GM21737 (cell line): ENCODE measurements around the gene PLXNA4.
"Not testable (repeated sequence)": the region's sequence is repeated elsewhere in the genome, so short reads cannot be mapped to it uniquely, and the experiment has no call there.

Experiments used
- ATAC-seq: cut with Tn5 transposase; IDR thresholded peaks from one replicate; pipeline ENCODE4 v1.9.1; 2021; ENCODE audit warnings: mild to moderate bottlenecking, moderate library complexity; ENCODE audit not compliant: unreplicated experiment

PLXNA4 gene

GRCh38 chr7:132398253-132398925, 177.9 kb downstream of the PLXNA4 start:
- no peak for ATAC-seq

GRCh38 chr7:132397070-132397469, 179.2 kb downstream of the PLXNA4 start:
- ATAC-seq = no peak

- ATAC-seq = no peak
Measured at GRCh38 chr7:132395361-132395760, 180.9 kb downstream of the PLXNA4 start.

GRCh38 chr7:132394283-132395198, 181.7 kb downstream of the PLXNA4 start:
- no peak for ATAC-seq

- ATAC-seq = no peak
Measured at GRCh38 chr7:132393789-132394261, 182.4 kb downstream of the PLXNA4 start.

GRCh38 chr7:132392713-132393112, 183.6 kb downstream of the PLXNA4 start:
- no peak for ATAC-seq

- no peak for ATAC-seq
Measured at GRCh38 chr7:132390705-132391104, 185.6 kb downstream of the PLXNA4 start.

- ATAC-seq = not testable (repeated sequence)
Measured at GRCh38 chr7:132390049-132390448, 186.2 kb downstream of the PLXNA4 start.

- ATAC-seq = no peak
Measured at GRCh38 chr7:132388688-132389087, 187.6 kb downstream of the PLXNA4 start.

GRCh38 chr7:132387596-132387995, 188.7 kb downstream of the PLXNA4 start:
- no peak for ATAC-seq

- no peak for ATAC-seq
Measured at GRCh38 chr7:132386201-132386681, 190.0 kb downstream of the PLXNA4 start.

GRCh38 chr7:132383962-132384361, 192.3 kb downstream of the PLXNA4 start:
- ATAC-seq = no peak

- no peak for ATAC-seq
Measured at GRCh38 chr7:132381742-132382472, 194.4 kb downstream of the PLXNA4 start.

- no peak for ATAC-seq
Measured at GRCh38 chr7:132380059-132380458, 196.2 kb downstream of the PLXNA4 start.

- ATAC-seq = no peak
Measured at GRCh38 chr7:132379292-132379691, 197.0 kb downstream of the PLXNA4 start.

GRCh38 chr7:132377703-132378584, 198.3 kb downstream of the PLXNA4 start:
- ATAC-seq = no peak

GRCh38 chr7:132377015-132377414, 199.3 kb downstream of the PLXNA4 start:
- no peak for ATAC-seq

GRCh38 chr7:132376361-132377013, 199.8 kb downstream of the PLXNA4 start:
- no peak for ATAC-seq

GRCh38 chr7:132373879-132374278, 202.4 kb downstream of the PLXNA4 start:
- ATAC-seq = no peak

- ATAC-seq = no peak
Measured at GRCh38 chr7:132373041-132373440, 203.2 kb downstream of the PLXNA4 start.
